Neural progenitor cell (in vitro differentiated cells): ENCODE results near the gene FSTL5. TPM values are rescaled to one million over a fixed set of nuclear protein-coding genes. Genes with fewer than 3 reads are reported as not detected.

ENCODE experiments used
- DNase-seq: peaks from one replicate; pipeline ENCODE4 v3.0.0-alpha.2; 2016; ENCODE audit warnings: low spot score
- H2AFZ ChIP-seq: fragments of 200-600 bp; sonication (generic); replicated peaks from 2 replicates; pipeline ENCODE4 v1.6.1; 2016; ENCODE audit warnings: antibody characterized with exemption
- H3F3A ChIP-seq: fragments of 200-600 bp; sonication (generic); 2 replicates; pipeline ENCODE4 v1.6.1; 2016; ENCODE audit warnings: antibody characterized with exemption, low read depth
- H3K27ac ChIP-seq: fragments of 200-600 bp; sonication (generic); 2 replicates; pipeline ENCODE4 v1.5.1; 2016; ENCODE audit warnings: mild to moderate bottlenecking
- H3K27me3 ChIP-seq: fragments of 200-600 bp; sonication (generic); 2 replicates; pipeline ENCODE4 v1.6.1; 2016; ENCODE audit warnings: mild to moderate bottlenecking, moderate library complexity
- H3K36me3 ChIP-seq: fragments of 200-600 bp; sonication (generic); 2 replicates; pipeline ENCODE4 v1.5.1; 2016
- H3K4me1 ChIP-seq: fragments of 200-600 bp; sonication (generic); 2 replicates; pipeline ENCODE4 v1.6.1; 2016; ENCODE audit warnings: mixed run types
- H3K4me2 ChIP-seq: fragments of 200-600 bp; sonication (generic); 2 replicates; pipeline ENCODE4 v1.6.1; 2016
- H3K4me3 ChIP-seq: fragments of 200-600 bp; sonication (generic); 2 replicates; pipeline ENCODE4 v1.5.1; 2016
- H3K79me2 ChIP-seq: fragments of 200-600 bp; sonication (generic); 2 replicates; pipeline ENCODE4 v1.6.1; 2016; ENCODE audit warnings: low read depth
- H3K9ac ChIP-seq: fragments of 200-600 bp; sonication (generic); 2 replicates; pipeline ENCODE4 v1.6.1; 2016
- H3K9me3 ChIP-seq: fragments of 200-600 bp; sonication (generic); 2 replicates; pipeline ENCODE4 v1.5.1; 2016; ENCODE audit warnings: low read depth
- H4K20me1 ChIP-seq: fragments of 200-600 bp; sonication (generic); 2 replicates; pipeline ENCODE4 v1.6.1; 2016; ENCODE audit warnings: low read depth
- H3K27ac Mint-ChIP-seq: 3 replicates; pipeline ENCODE4 v1.8.0; 2021; ENCODE audit warnings: mixed read lengths
- H3K27me3 Mint-ChIP-seq: 2 replicates; pipeline ENCODE4 v1.8.0; 2022; ENCODE audit warnings: low read depth, mild to moderate bottlenecking, inconsistent platforms, moderate library complexity, mixed read lengths; ENCODE audit not compliant: insufficient read depth
- H3K36me3 Mint-ChIP-seq: 3 replicates; pipeline ENCODE4 v1.8.0; 2021; ENCODE audit warnings: mixed read lengths
- H3K4me1 Mint-ChIP-seq: 3 replicates; pipeline ENCODE4 v1.8.0; 2021; ENCODE audit warnings: mixed read lengths
- H3K4me3 Mint-ChIP-seq: 3 replicates; pipeline ENCODE4 v1.8.0; 2021; ENCODE audit warnings: mild to moderate bottlenecking, moderate library complexity, mixed read lengths
- H3K9me3 Mint-ChIP-seq: 3 replicates; pipeline ENCODE4 v1.8.0; 2020; ENCODE audit warnings: mixed read lengths
- CTCF ChIP-seq: fragments of 200-600 bp; sonication (generic); IDR thresholded peaks from 2 replicates; pipeline ENCODE4 v1.5.1; 2017; ENCODE audit warnings: antibody characterized with exemption, mild to moderate bottlenecking
- EZH2 ChIP-seq: fragments of 200-600 bp; sonication (generic); IDR thresholded peaks from 2 replicates; pipeline ENCODE4 v1.6.1; 2017; ENCODE audit warnings: antibody characterized with exemption, mild to moderate bottlenecking, moderate library complexity
- EZH2phosphoT487 ChIP-seq: fragments of 200-600 bp; sonication (generic); IDR thresholded peaks from 2 replicates; pipeline ENCODE4 v1.6.1; 2017; ENCODE audit warnings: antibody characterized with exemption
- total RNA-seq: library from RNA; depleted of rRNA; stranded (reverse); fragments of >200 nt; gene quantifications from 2 replicates; pipeline ENCODE4 v1.2.3, GENCODE V29; 2015; ENCODE audit warnings: low replicate concordance

The FSTL5 gene
- total RNA-seq, 1 donor from 2014 or later = not detected

- Histone ChIP-seq H3K4me3 (no peak overlapping the region), H4K20me1 (no peaks in the 10 kb centered on the region), H3K4me2 (no peak overlapping the region), H3K9me3 (no peaks in the 10 kb centered on the region), H3K9ac (no peak overlapping the region), H3K79me2 (no peaks in the 10 kb centered on the region), H3K27ac (no peak overlapping the region), H3K27me3 (no peaks in the 10 kb centered on the region), H3F3A (no peaks in the 10 kb centered on the region), H3K36me3 (peaks cover 2% of the 10 kb centered on the region), H3K4me1 (no peaks in the 10 kb centered on the region), H2AFZ (no peak overlapping the region)
- Mint-ChIP-seq H3K9me3 (no peaks in the 10 kb centered on the region), H3K4me3 (no peak overlapping the region), H3K27ac (no peak overlapping the region), H3K27me3 (no peaks in the 10 kb centered on the region), H3K4me1 (peaks cover under 1% of the 10 kb centered on the region), H3K36me3 (no peaks in the 10 kb centered on the region)
- DNase-seq = no peak
- no peak for TF ChIP-seq CTCF
- no peak for TF ChIP-seq EZH2
- TF ChIP-seq EZH2phosphoT487 = no peak
Measured at GRCh38 chr4:162157241-162157640, 6.6 kb downstream of the FSTL5 start.

GRCh38 chr4:162154862-162155540, 8.8 kb downstream of the FSTL5 start:
- DNase-seq = no peak
- Mint-ChIP-seq H3K9me3 (no peaks in the 10 kb centered on the region), H3K4me1 (no peaks in the 10 kb centered on the region), H3K27ac (no peak overlapping the region), H3K27me3 (no peaks in the 10 kb centered on the region), H3K4me3 (no peak overlapping the region), H3K36me3 (no peaks in the 10 kb centered on the region)
- no peak overlapping the region for H3K27ac ChIP-seq
- H2AFZ ChIP-seq = no peak overlapping the region
- no peaks in the 10 kb centered on the region for H4K20me1 ChIP-seq
- no peak overlapping the region for H3K4me2 ChIP-seq
- no peak overlapping the region for H3K4me3 ChIP-seq
- H3K36me3 ChIP-seq = peaks cover 2% of the 10 kb centered on the region
- H3K79me2 ChIP-seq = no peaks in the 10 kb centered on the region
- no peaks in the 10 kb centered on the region for H3K4me1 ChIP-seq
- no peak overlapping the region for H3K9ac ChIP-seq
- TF ChIP-seq CTCF (no peak), EZH2 (no peak)
- H3K9me3 ChIP-seq = no peaks in the 10 kb centered on the region
- H3F3A ChIP-seq = no peaks in the 10 kb centered on the region
- H3K27me3 ChIP-seq = no peaks in the 10 kb centered on the region

GRCh38 chr4:162151850-162152249, 11.9 kb downstream of the FSTL5 start:
- H3K4me1 Mint-ChIP-seq = no peaks in the 10 kb centered on the region
- no peaks in the 10 kb centered on the region for H3K27me3 Mint-ChIP-seq
- H3K4me2 ChIP-seq = no peak overlapping the region
- TF ChIP-seq EZH2 (no peak), EZH2phosphoT487 (no peak), CTCF (no peak)
- H2AFZ ChIP-seq = no peak overlapping the region
- H3K4me3 Mint-ChIP-seq = no peak overlapping the region
- H3K9me3 Mint-ChIP-seq = no peaks in the 10 kb centered on the region
- DNase-seq = no peak
- no peaks in the 10 kb centered on the region for H3F3A ChIP-seq
- no peaks in the 10 kb centered on the region for H3K79me2 ChIP-seq
- H3K36me3 ChIP-seq = peaks cover 2% of the 10 kb centered on the region
- no peaks in the 10 kb centered on the region for H3K4me1 ChIP-seq
- no peak overlapping the region for H3K27ac Mint-ChIP-seq
- no peaks in the 10 kb centered on the region for H3K27me3 ChIP-seq
- no peak overlapping the region for H3K9ac ChIP-seq
- no peaks in the 10 kb centered on the region for H4K20me1 ChIP-seq
- no peak overlapping the region for H3K4me3 ChIP-seq
- H3K27ac ChIP-seq = no peak overlapping the region
- H3K36me3 Mint-ChIP-seq = no peaks in the 10 kb centered on the region
- H3K9me3 ChIP-seq = no peaks in the 10 kb centered on the region
